Measurements from ENCODE around the gene ALDOB.

ALDOB gene

DNA sequence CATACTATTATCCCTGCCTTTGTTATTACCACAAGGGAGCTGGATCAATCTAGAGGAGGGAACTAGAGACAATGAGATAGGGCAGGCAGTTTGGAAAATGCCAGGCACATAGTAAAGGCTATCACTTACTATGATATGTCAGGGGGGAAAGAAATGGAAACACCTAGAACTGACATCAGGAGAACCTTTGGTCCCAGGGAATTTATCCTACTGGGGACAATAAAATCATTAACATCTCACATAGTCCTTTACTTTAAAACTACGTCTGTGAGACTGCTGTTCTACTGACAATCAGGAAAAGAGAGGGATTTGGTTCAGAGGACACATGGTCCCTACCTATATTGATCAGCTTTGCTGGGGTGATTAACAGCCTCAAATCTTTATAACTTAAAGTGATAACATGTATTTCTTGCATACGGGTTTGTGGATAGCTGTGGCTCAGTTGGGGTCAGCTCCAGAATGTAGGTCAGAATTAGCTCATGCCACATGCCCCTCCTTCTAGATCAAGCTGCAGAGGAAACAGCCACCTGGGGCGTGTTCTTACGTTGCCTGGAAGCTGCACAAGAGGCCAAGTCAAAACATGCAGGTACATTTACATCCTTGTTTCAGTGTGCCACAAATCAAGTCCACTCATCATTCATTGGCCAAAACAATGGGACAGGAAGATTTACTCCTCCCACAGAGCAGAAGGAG, 43.9 kb upstream of the ALDOB start:
- no peak for TF ChIP-seq FOXP2 (optimal IDR thresholded peaks at IDR 0.05; ENCODE audit: borderline replicate concordance, extremely low read depth, extremely low read length, insufficient read depth)
- no peak for TF ChIP-seq POLR2AphosphoS5 (IDR thresholded peaks at IDR 0.05; ENCODE audit: low read depth, low read length)
- TF ChIP-seq TAF1 (IDR thresholded peaks at IDR 0.05; ENCODE audit: borderline replicate concordance, insufficient read depth, low read length), result no peak
- no peak for TF ChIP-seq REST (IDR thresholded peaks at IDR 0.05; ENCODE audit: insufficient read depth in 1 of 2, low read depth in 2 of 2, low read length in 2 of 2)
- no peak for TF ChIP-seq SIN3A (IDR thresholded peaks at IDR 0.05; ENCODE audit: borderline replicate concordance, insufficient read depth, low read length)

DNA sequence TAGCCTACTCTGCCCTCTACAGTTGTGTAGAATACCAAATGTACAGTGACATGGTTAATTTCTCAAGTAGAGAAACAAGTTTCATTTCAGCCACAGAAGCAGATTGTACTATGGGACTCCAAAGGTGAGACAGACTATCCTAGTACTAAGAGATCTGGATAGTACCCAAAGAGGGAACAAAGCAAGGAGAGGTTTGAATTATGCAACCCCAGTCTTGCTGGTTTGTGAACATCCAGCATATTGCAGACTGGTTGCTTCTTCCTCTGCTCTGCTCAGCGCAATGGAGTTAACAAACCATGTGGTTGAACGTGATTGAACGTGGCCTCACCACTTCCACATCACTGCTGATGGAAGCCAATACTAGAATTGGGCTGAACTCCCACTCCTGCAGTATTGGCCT, 43.3 kb upstream of the ALDOB start:
- TF ChIP-seq TAF1 (IDR thresholded peaks at IDR 0.05; ENCODE audit: borderline replicate concordance, insufficient read depth, low read length), result no peak
- no peak for TF ChIP-seq REST (IDR thresholded peaks at IDR 0.05; ENCODE audit: insufficient read depth in 1 of 2, low read depth in 2 of 2, low read length in 2 of 2)
- no peak for TF ChIP-seq SIN3A (IDR thresholded peaks at IDR 0.05; ENCODE audit: borderline replicate concordance, insufficient read depth, low read length)
- no peak for TF ChIP-seq FOXP2 (optimal IDR thresholded peaks at IDR 0.05; ENCODE audit: borderline replicate concordance, extremely low read depth, extremely low read length, insufficient read depth)
- TF ChIP-seq POLR2AphosphoS5 (IDR thresholded peaks at IDR 0.05; ENCODE audit: low read depth, low read length), result no peak

DNA sequence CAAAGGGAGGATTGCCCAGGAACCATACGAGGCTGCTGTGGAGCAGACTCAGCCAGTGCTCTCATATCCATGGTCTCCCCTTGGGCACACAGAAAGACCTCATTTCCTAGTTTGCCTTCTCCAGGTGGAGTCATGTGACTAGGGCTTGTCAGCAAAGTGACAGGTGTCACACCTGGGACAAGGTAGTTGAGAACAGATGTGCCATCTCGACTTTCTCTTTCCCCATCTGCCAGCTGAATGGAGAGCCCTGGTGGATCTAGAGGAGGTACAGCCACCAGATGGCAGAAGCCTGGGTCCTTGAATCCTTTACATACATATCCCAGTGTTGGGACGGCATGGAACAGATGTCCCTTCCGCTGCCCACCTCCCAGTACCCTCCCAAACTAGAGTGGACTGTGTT, 42.9 kb upstream of the ALDOB start:
- no peak for TF ChIP-seq REST (IDR thresholded peaks at IDR 0.05; ENCODE audit: insufficient read depth in 1 of 2, low read depth in 2 of 2, low read length in 2 of 2)
- no peak for TF ChIP-seq POLR2AphosphoS5 (IDR thresholded peaks at IDR 0.05; ENCODE audit: low read depth, low read length)
- TF ChIP-seq SIN3A (IDR thresholded peaks at IDR 0.05; ENCODE audit: borderline replicate concordance, insufficient read depth, low read length), result no peak
- TF ChIP-seq TAF1 (IDR thresholded peaks at IDR 0.05; ENCODE audit: borderline replicate concordance, insufficient read depth, low read length), result no peak
- TF ChIP-seq FOXP2 (optimal IDR thresholded peaks at IDR 0.05; ENCODE audit: borderline replicate concordance, extremely low read depth, extremely low read length, insufficient read depth), result no peak

DNA sequence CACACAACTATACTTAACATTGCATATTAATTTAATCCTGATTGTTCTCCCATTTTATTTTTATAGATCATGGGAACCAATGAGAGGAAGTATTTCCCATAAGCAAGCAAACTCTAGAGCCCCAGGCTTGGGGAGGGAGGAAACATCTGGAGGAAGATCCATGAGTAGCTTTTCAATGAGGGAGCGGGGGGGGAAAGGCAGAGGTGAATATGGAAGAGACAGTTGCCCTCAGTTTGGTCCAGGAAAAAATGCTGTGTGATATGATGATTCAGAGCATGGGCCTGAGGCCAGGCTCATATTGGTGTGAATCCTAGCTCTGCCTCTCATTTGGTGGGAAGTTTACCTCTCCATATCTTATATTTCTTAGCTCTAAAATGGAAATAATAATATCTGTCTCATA, 42.2 kb upstream of the ALDOB start:
- TF ChIP-seq SIN3A (IDR thresholded peaks at IDR 0.05; ENCODE audit: borderline replicate concordance, insufficient read depth, low read length), result no peak
- no peak for TF ChIP-seq POLR2AphosphoS5 (IDR thresholded peaks at IDR 0.05; ENCODE audit: low read depth, low read length)
- TF ChIP-seq FOXP2 (optimal IDR thresholded peaks at IDR 0.05; ENCODE audit: borderline replicate concordance, extremely low read depth, extremely low read length, insufficient read depth), result no peak
- TF ChIP-seq REST (IDR thresholded peaks at IDR 0.05; ENCODE audit: insufficient read depth in 1 of 2, low read depth in 2 of 2, low read length in 2 of 2), result no peak
